Hematopoietic multipotent progenitor cell treated with erythropoietin and hydrocortisone succinate and interleukin-3 and kit ligand, for 6 days (in vitro differentiated cells): ENCODE data around the gene CCDC82.

Experiments used
- DNase-seq: peaks from one replicate; pipeline ENCODE4 v3.0.0-alpha.2; 2015

Gene CCDC82

GRCh38 chr11:96303064-96303463, 86.6 kb downstream of the CCDC82 start:
- peak; percentile 31 for DNase-seq
